SK-N-SH treated with all-trans-retinoic acid at 6 μM for 48 hours (cell line): ENCODE results near the gene RETSAT.
"Not testable (repeated sequence)": the region's sequence is repeated elsewhere in the genome, so short reads cannot be mapped to it uniquely, and the experiment has no call there.

Source experiments
- ATAC-seq: fragments of 200-7000 bp; cut with Tn5 transposase; 3 replicates; pipeline ENCODE4 v1.9.1; 2020; ENCODE audit warnings: mild to moderate bottlenecking, moderate library complexity
- ARNTL ChIP-seq: fragments of 450-650 bp; formaldehyde crosslinking; IDR thresholded peaks from 2 replicates; pipeline ENCODE4 v1.5.0; 2020; ENCODE audit warnings: low read depth, mild to moderate bottlenecking, moderate library complexity, borderline replicate concordance
- BACH2 ChIP-seq: fragments of 250-450 bp; sonication (Bioruptor Pico); IDR thresholded peaks from 2 replicates; pipeline ENCODE4 v1.9.0; 2021; ENCODE audit warnings: mild to moderate bottlenecking, borderline replicate concordance
- CSDC2 ChIP-seq: fragments of 250-450 bp; sonication (Bioruptor Pico); IDR thresholded peaks from 2 replicates; pipeline ENCODE4 v1.5.0; 2020; ENCODE audit warnings: mild to moderate bottlenecking, moderate library complexity
- ESRRG ChIP-seq: fragments of 250-450 bp; sonication (Bioruptor Pico); IDR thresholded peaks from 2 replicates; pipeline ENCODE4 v1.6.1; 2021; ENCODE audit warnings: mild to moderate bottlenecking
- ISL1 ChIP-seq: fragments of 250-450 bp; sonication (Bioruptor Pico); IDR thresholded peaks from 2 replicates; pipeline ENCODE4 v2.1.2; 2022; ENCODE audit warnings: mild to moderate bottlenecking, moderate library complexity
- OSR1 ChIP-seq: fragments of 250-450 bp; sonication (Bioruptor Pico); IDR thresholded peaks from 2 replicates; pipeline ENCODE4 v1.8.0; 2022; ENCODE audit warnings: moderate library complexity, mild to moderate bottlenecking, inconsistent platforms
- PPARA ChIP-seq: fragments of 250-450 bp; sonication (Bioruptor Pico); IDR thresholded peaks from 2 replicates; pipeline ENCODE4 v1.5.0; 2020; ENCODE audit warnings: mild to moderate bottlenecking, borderline replicate concordance
- RARB ChIP-seq: fragments of 250-450 bp; sonication (Bioruptor Pico); IDR thresholded peaks from 2 replicates; pipeline ENCODE4 v1.8.0; 2021; ENCODE audit warnings: mild to moderate bottlenecking, moderate library complexity
- SNAI2 ChIP-seq: fragments of 250-450 bp; sonication (Bioruptor Pico); IDR thresholded peaks from 2 replicates; pipeline ENCODE4 v1.5.0; 2020; ENCODE audit warnings: mild to moderate bottlenecking, moderate library complexity
- TCF4 ChIP-seq: fragments of 250-450 bp; sonication (Bioruptor Pico); IDR thresholded peaks from 2 replicates; pipeline ENCODE4 v1.8.0; 2021; ENCODE audit warnings: mild to moderate bottlenecking, moderate library complexity, borderline replicate concordance
- TOX ChIP-seq: fragments of 250-450 bp; sonication (Bioruptor Pico); IDR thresholded peaks from 2 replicates; pipeline ENCODE4 v1.8.0; 2021; ENCODE audit warnings: mild to moderate bottlenecking, moderate library complexity, borderline replicate concordance
- ZC3H10 ChIP-seq: fragments of 250-450 bp; sonication (Bioruptor Pico); IDR thresholded peaks from 2 replicates; pipeline ENCODE4 v1.5.1; 2021; ENCODE audit warnings: mild to moderate bottlenecking, moderate library complexity
- ZFP3 ChIP-seq: fragments of 250-450 bp; sonication (Bioruptor Pico); IDR thresholded peaks from 2 replicates; pipeline ENCODE4 v1.5.0; 2020; ENCODE audit warnings: mild to moderate bottlenecking, moderate library complexity
- ZNF565 ChIP-seq: fragments of 450-650 bp; formaldehyde crosslinking; conservative IDR thresholded peaks from 2 replicates; pipeline ENCODE4 v1.5.0; 2020; ENCODE audit warnings: low read depth, mild to moderate bottlenecking, moderate library complexity
- ZNF70 ChIP-seq: fragments of 450-650 bp; formaldehyde crosslinking; IDR thresholded peaks from 2 replicates; pipeline ENCODE4 v1.5.0; 2020; ENCODE audit warnings: mild to moderate bottlenecking, moderate library complexity
- ZNF8 ChIP-seq: fragments of 450-650 bp; formaldehyde crosslinking; IDR thresholded peaks from 2 replicates; pipeline ENCODE4 v1.5.0; 2020; ENCODE audit warnings: mild to moderate bottlenecking, moderate library complexity
- TF ChIP-seq, protein P1 (sequence below): fragments of 250-450 bp; sonication (Bioruptor Pico); IDR thresholded peaks from 2 replicates; pipeline ENCODE4 v1.8.0; 2021; ENCODE audit warnings: low read depth, mild to moderate bottlenecking, moderate library complexity, borderline replicate concordance
- TF ChIP-seq, protein P2 (sequence below): fragments of 250-450 bp; sonication (Bioruptor Pico); IDR thresholded peaks from 2 replicates; pipeline ENCODE4 v1.5.0; 2020; ENCODE audit warnings: mild to moderate bottlenecking, moderate library complexity
- TF ChIP-seq, protein P3 (sequence below): fragments of 250-450 bp; sonication (Bioruptor Pico); IDR thresholded peaks from 2 replicates; pipeline ENCODE4 v1.5.1; 2021; ENCODE audit warnings: mild to moderate bottlenecking, moderate library complexity
- TF ChIP-seq, protein P4 (sequence below): fragments of 250-450 bp; sonication (Bioruptor Pico); IDR thresholded peaks from 2 replicates; pipeline ENCODE4 v1.8.0; 2020; ENCODE audit warnings: mild to moderate bottlenecking, moderate library complexity, borderline replicate concordance
- TF ChIP-seq, protein P5 (sequence below): fragments of 250-450 bp; sonication (Bioruptor Pico); IDR thresholded peaks from 2 replicates; pipeline ENCODE4 v1.5.1; 2020; ENCODE audit warnings: low read depth, mild to moderate bottlenecking, moderate library complexity

RETSAT gene

DNA sequence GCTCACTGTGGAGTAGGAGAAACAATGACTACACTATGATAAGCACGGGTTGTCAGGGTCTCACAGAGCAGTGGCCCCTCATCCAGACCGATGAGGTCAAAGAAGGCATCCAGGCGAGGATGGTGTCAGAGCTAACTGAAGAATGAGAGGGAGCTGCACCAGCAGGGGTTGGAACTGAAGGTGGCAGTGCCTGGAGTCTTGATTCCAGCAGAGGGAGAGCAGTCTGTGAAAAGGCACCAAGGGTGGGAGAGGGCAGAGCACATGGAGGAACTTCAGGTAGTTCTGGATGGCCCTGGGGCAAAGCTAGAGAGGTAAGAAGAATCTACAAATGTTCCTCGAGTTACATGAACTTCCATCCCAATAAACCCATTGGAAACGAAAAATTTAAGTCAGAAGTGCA lies 12.9 kb upstream of the RETSAT start:
- TF ChIP-seq SNAI2 (CRISPR knock-in tag) (no peak), TOX (CRISPR knock-in tag) (no peak), TCF4 (CRISPR knock-in tag) (no peak), ESRRG (CRISPR knock-in tag) (no peak)
- TF ChIP-seq, protein P1, sequence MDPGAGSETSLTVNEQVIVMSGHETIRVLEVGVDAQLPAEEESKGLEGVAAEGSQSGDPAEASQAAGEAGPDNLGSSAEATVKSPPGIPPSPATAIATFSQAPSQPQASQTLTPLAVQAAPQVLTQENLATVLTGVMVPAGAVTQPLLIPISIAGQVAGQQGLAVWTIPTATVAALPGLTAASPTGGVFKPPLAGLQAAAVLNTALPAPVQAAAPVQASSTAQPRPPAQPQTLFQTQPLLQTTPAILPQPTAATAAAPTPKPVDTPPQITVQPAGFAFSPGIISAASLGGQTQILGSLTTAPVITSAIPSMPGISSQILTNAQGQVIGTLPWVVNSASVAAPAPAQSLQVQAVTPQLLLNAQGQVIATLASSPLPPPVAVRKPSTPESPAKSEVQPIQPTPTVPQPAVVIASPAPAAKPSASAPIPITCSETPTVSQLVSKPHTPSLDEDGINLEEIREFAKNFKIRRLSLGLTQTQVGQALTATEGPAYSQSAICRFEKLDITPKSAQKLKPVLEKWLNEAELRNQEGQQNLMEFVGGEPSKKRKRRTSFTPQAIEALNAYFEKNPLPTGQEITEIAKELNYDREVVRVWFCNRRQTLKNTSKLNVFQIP (CRISPR knock-in tag): no peak
- ATAC-seq: no peak

DNA sequence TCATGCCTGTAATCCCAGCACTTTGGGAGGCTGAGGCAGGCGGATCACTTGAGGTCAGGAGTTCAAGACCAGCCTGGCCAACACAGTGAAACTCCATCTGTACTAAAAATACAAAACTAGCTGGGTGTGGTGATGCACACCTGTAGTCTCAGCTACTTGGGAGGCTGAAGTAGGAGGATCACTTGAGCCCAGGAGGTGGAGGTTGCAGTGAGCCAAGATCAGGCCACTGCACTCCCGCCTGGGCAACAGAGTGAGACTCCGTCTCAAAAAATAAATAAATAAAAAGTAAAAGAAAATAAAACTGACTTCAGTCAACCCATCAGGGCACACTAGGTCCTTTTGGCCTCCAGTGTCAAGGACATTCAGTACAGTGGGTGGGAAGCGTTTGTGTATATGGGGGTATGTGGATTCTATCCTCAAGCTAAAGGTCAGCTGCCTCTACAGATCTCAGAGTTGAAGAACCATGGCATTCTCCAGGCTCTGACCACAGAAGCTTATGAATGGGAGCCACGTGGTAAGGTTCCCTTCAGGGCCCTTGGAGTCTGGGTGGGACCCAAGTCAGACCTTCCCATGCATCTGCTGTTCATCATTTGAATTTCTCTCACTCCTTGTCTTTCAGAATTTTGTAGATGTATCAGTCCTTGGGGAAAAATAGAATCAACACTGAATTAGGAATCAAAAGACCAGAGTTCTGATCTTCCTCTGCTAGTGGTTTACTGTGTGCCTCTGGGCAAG lies 8.5 kb upstream of the RETSAT start:
- not testable (repeated sequence) for ATAC-seq

DNA sequence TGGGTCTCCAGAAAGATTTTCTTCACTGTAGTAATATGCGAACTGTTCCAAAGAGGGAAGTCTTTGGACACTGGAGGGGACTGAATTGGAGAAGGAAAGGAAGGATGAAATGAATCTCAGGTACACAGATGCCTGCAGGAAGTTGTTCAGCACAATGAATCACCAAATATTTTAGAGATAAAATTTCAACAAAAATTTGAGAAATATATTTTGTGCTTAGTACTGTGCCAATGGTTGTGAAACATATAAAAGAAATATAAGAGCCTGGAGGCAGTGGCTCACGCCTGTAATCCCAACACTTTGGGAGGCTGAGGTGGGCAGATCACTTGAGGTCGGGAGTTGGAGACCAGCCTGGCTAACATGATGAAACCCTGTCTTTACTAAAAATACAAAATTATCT lies 3.4 kb upstream of the RETSAT start:
- no peak for TF ChIP-seq ISL1
- TF ChIP-seq, protein P2, sequence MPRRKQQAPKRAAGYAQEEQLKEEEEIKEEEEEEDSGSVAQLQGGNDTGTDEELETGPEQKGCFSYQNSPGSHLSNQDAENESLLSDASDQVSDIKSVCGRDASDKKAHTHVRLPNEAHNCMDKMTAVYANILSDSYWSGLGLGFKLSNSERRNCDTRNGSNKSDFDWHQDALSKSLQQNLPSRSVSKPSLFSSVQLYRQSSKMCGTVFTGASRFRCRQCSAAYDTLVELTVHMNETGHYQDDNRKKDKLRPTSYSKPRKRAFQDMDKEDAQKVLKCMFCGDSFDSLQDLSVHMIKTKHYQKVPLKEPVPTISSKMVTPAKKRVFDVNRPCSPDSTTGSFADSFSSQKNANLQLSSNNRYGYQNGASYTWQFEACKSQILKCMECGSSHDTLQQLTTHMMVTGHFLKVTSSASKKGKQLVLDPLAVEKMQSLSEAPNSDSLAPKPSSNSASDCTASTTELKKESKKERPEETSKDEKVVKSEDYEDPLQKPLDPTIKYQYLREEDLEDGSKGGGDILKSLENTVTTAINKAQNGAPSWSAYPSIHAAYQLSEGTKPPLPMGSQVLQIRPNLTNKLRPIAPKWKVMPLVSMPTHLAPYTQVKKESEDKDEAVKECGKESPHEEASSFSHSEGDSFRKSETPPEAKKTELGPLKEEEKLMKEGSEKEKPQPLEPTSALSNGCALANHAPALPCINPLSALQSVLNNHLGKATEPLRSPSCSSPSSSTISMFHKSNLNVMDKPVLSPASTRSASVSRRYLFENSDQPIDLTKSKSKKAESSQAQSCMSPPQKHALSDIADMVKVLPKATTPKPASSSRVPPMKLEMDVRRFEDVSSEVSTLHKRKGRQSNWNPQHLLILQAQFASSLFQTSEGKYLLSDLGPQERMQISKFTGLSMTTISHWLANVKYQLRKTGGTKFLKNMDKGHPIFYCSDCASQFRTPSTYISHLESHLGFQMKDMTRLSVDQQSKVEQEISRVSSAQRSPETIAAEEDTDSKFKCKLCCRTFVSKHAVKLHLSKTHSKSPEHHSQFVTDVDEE (CRISPR knock-in tag): no peak
- no peak for ATAC-seq

DNA sequence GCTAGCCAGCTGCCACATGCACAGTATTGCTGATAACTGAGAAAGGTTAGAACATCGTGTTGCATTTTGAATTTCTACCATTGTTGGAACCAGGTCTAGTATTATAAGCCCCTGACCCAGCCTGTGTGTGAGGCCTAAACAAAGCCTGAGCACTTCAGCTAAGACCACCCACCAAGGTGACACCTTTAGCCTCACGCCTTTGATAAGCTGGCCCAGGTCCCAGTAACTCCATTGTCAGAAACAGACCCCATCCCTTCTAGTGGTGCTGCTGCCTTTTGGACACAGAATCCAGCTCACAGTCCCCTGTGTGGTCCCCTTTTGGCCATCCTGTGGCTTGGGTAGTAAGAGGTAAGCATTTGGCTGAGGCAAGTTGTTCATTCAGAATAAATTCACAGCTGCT lies 1.9 kb upstream of the RETSAT start:
- no peak for ATAC-seq
- TF ChIP-seq RARB (CRISPR knock-in tag): no peak
- TF ChIP-seq, protein P3, sequence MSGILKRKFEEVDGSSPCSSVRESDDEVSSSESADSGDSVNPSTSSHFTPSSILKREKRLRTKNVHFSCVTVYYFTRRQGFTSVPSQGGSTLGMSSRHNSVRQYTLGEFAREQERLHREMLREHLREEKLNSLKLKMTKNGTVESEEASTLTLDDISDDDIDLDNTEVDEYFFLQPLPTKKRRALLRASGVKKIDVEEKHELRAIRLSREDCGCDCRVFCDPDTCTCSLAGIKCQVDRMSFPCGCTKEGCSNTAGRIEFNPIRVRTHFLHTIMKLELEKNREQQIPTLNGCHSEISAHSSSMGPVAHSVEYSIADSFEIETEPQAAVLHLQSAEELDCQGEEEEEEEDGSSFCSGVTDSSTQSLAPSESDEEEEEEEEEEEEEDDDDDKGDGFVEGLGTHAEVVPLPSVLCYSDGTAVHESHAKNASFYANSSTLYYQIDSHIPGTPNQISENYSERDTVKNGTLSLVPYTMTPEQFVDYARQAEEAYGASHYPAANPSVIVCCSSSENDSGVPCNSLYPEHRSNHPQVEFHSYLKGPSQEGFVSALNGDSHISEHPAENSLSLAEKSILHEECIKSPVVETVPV (CRISPR knock-in tag): no peak
- TF ChIP-seq ZFP3: no peak
- TF ChIP-seq ZNF565: no peak
- no peak for TF ChIP-seq SNAI2 (CRISPR knock-in tag)
- no peak for TF ChIP-seq ZC3H10 (CRISPR knock-in tag)
- TF ChIP-seq ZNF70 (CRISPR knock-in tag): no peak
- no peak for TF ChIP-seq OSR1 (CRISPR knock-in tag)
- no peak for TF ChIP-seq CSDC2 (CRISPR knock-in tag)
- TF ChIP-seq PPARA (CRISPR knock-in tag): no peak
- TF ChIP-seq ARNTL: no peak
- TF ChIP-seq ESRRG (CRISPR knock-in tag): no peak
- TF ChIP-seq, protein P4, sequence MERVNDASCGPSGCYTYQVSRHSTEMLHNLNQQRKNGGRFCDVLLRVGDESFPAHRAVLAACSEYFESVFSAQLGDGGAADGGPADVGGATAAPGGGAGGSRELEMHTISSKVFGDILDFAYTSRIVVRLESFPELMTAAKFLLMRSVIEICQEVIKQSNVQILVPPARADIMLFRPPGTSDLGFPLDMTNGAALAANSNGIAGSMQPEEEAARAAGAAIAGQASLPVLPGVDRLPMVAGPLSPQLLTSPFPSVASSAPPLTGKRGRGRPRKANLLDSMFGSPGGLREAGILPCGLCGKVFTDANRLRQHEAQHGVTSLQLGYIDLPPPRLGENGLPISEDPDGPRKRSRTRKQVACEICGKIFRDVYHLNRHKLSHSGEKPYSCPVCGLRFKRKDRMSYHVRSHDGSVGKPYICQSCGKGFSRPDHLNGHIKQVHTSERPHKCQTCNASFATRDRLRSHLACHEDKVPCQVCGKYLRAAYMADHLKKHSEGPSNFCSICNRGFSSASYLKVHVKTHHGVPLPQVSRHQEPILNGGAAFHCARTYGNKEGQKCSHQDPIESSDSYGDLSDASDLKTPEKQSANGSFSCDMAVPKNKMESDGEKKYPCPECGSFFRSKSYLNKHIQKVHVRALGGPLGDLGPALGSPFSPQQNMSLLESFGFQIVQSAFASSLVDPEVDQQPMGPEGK (CRISPR knock-in tag): no peak

DNA sequence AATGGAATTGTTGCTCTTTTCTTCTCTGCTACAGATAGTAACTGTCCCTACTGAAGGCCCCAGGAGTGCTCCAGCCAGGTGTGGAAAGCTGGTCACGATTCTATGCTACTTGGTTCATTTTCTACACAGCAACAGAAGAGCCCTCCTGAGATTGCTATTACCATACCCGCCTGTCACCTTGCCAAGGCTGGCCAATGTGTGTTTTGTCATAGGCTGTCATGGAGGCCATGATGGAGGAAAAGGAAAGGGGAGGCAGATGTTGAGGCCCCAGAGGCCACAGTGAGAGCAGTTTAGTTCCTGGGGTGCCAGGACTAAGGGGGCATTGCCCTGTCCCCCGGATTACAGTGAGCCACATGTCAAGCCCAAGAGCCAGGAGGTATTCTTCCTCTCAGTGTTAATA lies 1.2 kb upstream of the RETSAT start:
- ATAC-seq: no peak
- no peak for TF ChIP-seq TCF4 (CRISPR knock-in tag)
- TF ChIP-seq ISL1: no peak
- no peak for TF ChIP-seq ZC3H10 (CRISPR knock-in tag)
- TF ChIP-seq TOX (CRISPR knock-in tag): no peak
- TF ChIP-seq, protein P5, sequence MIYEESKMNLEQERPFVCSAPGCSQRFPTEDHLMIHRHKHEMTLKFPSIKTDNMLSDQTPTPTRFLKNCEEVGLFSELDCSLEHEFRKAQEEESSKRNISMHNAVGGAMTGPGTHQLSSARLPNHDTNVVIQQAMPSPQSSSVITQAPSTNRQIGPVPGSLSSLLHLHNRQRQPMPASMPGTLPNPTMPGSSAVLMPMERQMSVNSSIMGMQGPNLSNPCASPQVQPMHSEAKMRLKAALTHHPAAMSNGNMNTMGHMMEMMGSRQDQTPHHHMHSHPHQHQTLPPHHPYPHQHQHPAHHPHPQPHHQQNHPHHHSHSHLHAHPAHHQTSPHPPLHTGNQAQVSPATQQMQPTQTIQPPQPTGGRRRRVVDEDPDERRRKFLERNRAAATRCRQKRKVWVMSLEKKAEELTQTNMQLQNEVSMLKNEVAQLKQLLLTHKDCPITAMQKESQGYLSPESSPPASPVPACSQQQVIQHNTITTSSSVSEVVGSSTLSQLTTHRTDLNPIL (CRISPR knock-in tag): no peak
- no peak for TF ChIP-seq PPARA (CRISPR knock-in tag)
- TF ChIP-seq, protein P4 (CRISPR knock-in tag): no peak
- no peak for TF ChIP-seq OSR1 (CRISPR knock-in tag)
- no peak for TF ChIP-seq RARB (CRISPR knock-in tag)
- TF ChIP-seq, protein P3 (CRISPR knock-in tag): no peak
- no peak for TF ChIP-seq ZNF565
- TF ChIP-seq ZFP3: no peak
- TF ChIP-seq ZNF8: no peak
- TF ChIP-seq BACH2 (CRISPR knock-in tag): no peak
- TF ChIP-seq ARNTL: no peak
